GM12878 (cell line): ENCODE data around the gene PKP4. TPM values are rescaled to one million over a fixed set of nuclear protein-coding genes. Genes with fewer than 3 reads are reported as not detected.

Experiments used
- ATAC-seq: fragments of 200-7000 bp; cut with Tn5 transposase; 3 replicates; pipeline ENCODE4 v1.9.1; 2020; ENCODE audit warnings: mild to moderate bottlenecking, moderate library complexity
- BruUV-seq: library from RNA; stranded (reverse); fragments of 400-500 nt; replicated peaks from 2 replicates; lab custom pipeline; 2021; lab: Mats Ljungman, UMichigan
- CTCF ChIA-PET: fragments of 300-600 bp; sonication (Branson Sonifier 250); formaldehyde crosslinking; extraction: SDS; loops from one replicate; lab custom pipeline; 2021; ENCODE audit warnings: inconsistent platforms; lab: Yijun Ruan, JAX
- POLR2A ChIA-PET: fragments of 350-600 bp; formaldehyde crosslinking; extraction: SDS; loops from one replicate; lab custom pipeline; 2021; ENCODE audit warnings: inconsistent platforms; lab: Charles Lee
- RAD21 ChIA-PET: fragments of 300-600 bp; sonication (Branson Sonifier 250); formaldehyde crosslinking; loops from one replicate; lab custom pipeline; 2023; ENCODE audit warnings: antibody characterized with exemption; ENCODE audit not compliant: unreplicated experiment; lab: Charles Lee
- SMC1A ChIA-PET: fragments of 300-600 bp; sonication (Branson Sonifier 250); formaldehyde crosslinking; loops from one replicate; lab custom pipeline; 2023; ENCODE audit not compliant: unreplicated experiment, uncharacterized antibody; lab: Charles Lee
- DNase-seq: peaks from one replicate; pipeline ENCODE4 v3.0.0-alpha.2; 2011; ENCODE audit warnings: low read depth, low spot score
- FAIRE-seq: peaks from 3 replicates; lab custom pipeline; 2011; peaks lifted over from hg19 to GRCh38; lab: Jason Lieb, UNC
- H2AFZ ChIP-seq: 2 replicates; pipeline ENCODE4 v1.6.0; 2011; ENCODE audit warnings: low read depth, low read length, control low read depth; ENCODE audit not compliant: control insufficient read depth
- H3K27ac ChIP-seq: 2 replicates; pipeline ENCODE4 v1.5.1; 2011; ENCODE audit warnings: control low read depth; ENCODE audit not compliant: control insufficient read depth, insufficient read depth
- H3K27me3 ChIP-seq, 2 experiments: replicated peaks in 1 of 2; 2 replicates each; pipeline versions ENCODE4 v1.6.0 to v1.6.1; 2011; ENCODE audit warnings: low read length in 1 of 2; ENCODE audit not compliant: control insufficient read depth in 2 of 2, insufficient read depth in 2 of 2
- H3K36me3 ChIP-seq, 2 experiments: 2 replicates each; pipeline ENCODE4 v1.5.1; 2011; ENCODE audit warnings: low read length in 1 of 2; ENCODE audit not compliant: control insufficient read depth in 2 of 2, insufficient read depth in 2 of 2
- H3K4me1 ChIP-seq: 2 replicates; pipeline ENCODE4 v1.6.1; 2011; ENCODE audit warnings: mild to moderate bottlenecking, low read length, moderate library complexity, mixed read lengths; ENCODE audit not compliant: control insufficient read depth, insufficient read depth
- H3K4me2 ChIP-seq: 2 replicates; pipeline ENCODE4 v1.6.0; 2011; ENCODE audit warnings: control low read depth; ENCODE audit not compliant: control insufficient read depth, insufficient read depth
- H3K4me3 ChIP-seq: fragments of 200-600 bp; sonication (generic); 2 replicates; pipeline ENCODE4 v1.5.1; 2016
- H3K79me2 ChIP-seq: 2 replicates; pipeline ENCODE4 v1.6.0; 2011; ENCODE audit warnings: low read length; ENCODE audit not compliant: control insufficient read depth, insufficient read depth
- H3K9ac ChIP-seq: 2 replicates; pipeline ENCODE4 v1.8.0; 2011; ENCODE audit warnings: low read length, control low read depth, mixed read lengths; ENCODE audit not compliant: control insufficient read depth, insufficient read depth
- H3K9me3 ChIP-seq: replicated peaks from 3 replicates; pipeline ENCODE4 v1.5.1; 2011; ENCODE audit warnings: mild to moderate bottlenecking, low read length; ENCODE audit not compliant: control insufficient read depth, insufficient read depth
- H4K20me1 ChIP-seq: 2 replicates; pipeline ENCODE4 v1.6.0; 2011; ENCODE audit not compliant: control insufficient read depth, insufficient read depth
- BHLHE40 ChIP-seq, 2 experiments: fragments of 450-650 bp in 1 of 2; IDR thresholded peaks; 2 replicates each; pipeline ENCODE4 v1.6.1; 2011 to 2017; ENCODE audit warnings: low read depth in 2 of 2, borderline replicate concordance in 1 of 2, improper control_type of control experiment in 1 of 2, low read length in 1 of 2, mild to moderate bottlenecking in 1 of 2
- CBFB ChIP-seq: IDR thresholded peaks from 2 replicates; pipeline ENCODE4 v1.6.1; 2016; ENCODE audit warnings: antibody characterized with exemption, low read depth
- CEBPB ChIP-seq, 2 experiments: fragments of 150-350 bp in 1 of 2; IDR thresholded peaks; 2 replicates each; pipeline ENCODE4 v1.6.1; 2012 to 2014; ENCODE audit warnings: low read depth in 2 of 2, low read length in 2 of 2, borderline replicate concordance in 1 of 2, inconsistent platforms in 1 of 2
- EZH2 ChIP-seq: IDR thresholded peaks from 2 replicates; pipeline ENCODE4 v1.6.1; 2012; ENCODE audit warnings: low read depth, mild to moderate bottlenecking, control low read depth, inconsistent platforms, low read length, borderline replicate concordance; ENCODE audit not compliant: control insufficient read depth
- LARP7 ChIP-seq: fragments of 450-650 bp; IDR thresholded peaks from 2 replicates; pipeline ENCODE4 v1.6.1; 2017; ENCODE audit warnings: mild to moderate bottlenecking
- NBN ChIP-seq: fragments of 450-650 bp; IDR thresholded peaks from 2 replicates; pipeline ENCODE4 v1.6.1; 2016
- NFIC ChIP-seq: IDR thresholded peaks from 2 replicates; pipeline ENCODE4 v1.6.1; 2012; ENCODE audit warnings: low read depth, mild to moderate bottlenecking, inconsistent platforms, low read length, moderate library complexity
- RB1 ChIP-seq: fragments of 450-650 bp; formaldehyde crosslinking; IDR thresholded peaks from 2 replicates; pipeline ENCODE4 v1.6.1; 2017; ENCODE audit warnings: mild to moderate bottlenecking, borderline replicate concordance
- SRF ChIP-seq, 2 experiments: IDR thresholded peaks; 2 replicates each; pipeline ENCODE4 v1.6.1; 2011; ENCODE audit warnings: low read depth in 2 of 2, low read length in 2 of 2, mild to moderate bottlenecking in 1 of 2, moderate library complexity in 1 of 2
- YY1 ChIP-seq: IDR thresholded peaks from 2 replicates; pipeline ENCODE4 v1.6.1; 2011; ENCODE audit warnings: low read depth, mild to moderate bottlenecking, low read length
- WGBS: methylation state at CpG from one replicate; pipeline ENCODE4 v1.1.6; 2016; ENCODE audit warnings: low lambda C conversion rate; ENCODE audit not compliant: insufficient replicate concordance, insufficient coverage; ENCODE audit errors: missing lambda C conversion rate; 5-methylcytosine and 5-hydroxymethylcytosine counted together
- in situ Hi-C: fragments of 300-500 bp; cut with MboI; formaldehyde crosslinking; loops from 9 replicates; pipeline ENCODE4 v1.14.3; 2018; ENCODE audit warnings: mixed read lengths
- intact Hi-C: fragments of 100-400 bp; cut with micrococcal nuclease; formaldehyde crosslinking; loops from one replicate; pipeline ENCODE4 v1.14.2; 2022; ENCODE audit not compliant: unreplicated experiment
- polyA plus RNA-seq, 11 experiments: library from polyadenylated mRNA; depleted of rRNA in 4 of 11; unstranded in 6 of 11; stranded (reverse) in 5 of 11; fragments of >200 nt; fragmentation: Nextera tagmentation in 4 of 11; fragmentation: Illumina TruSeq in 1 of 11; extraction: Ambion mirVana in 4 of 11; extraction: Trizol in 1 of 11; gene quantifications; 1 replicate in 1 of 11; 2 replicates in 10 of 11; pipeline versions ENCODE4 v1.2.1 to v1.2.3, GENCODE V29; 2011 to 2016; ENCODE audit warnings: inconsistent platforms in 2 of 11, missing spikeins in 2 of 11, low read depth in 1 of 11
- total RNA-seq, 4 experiments: library from RNA; depleted of rRNA in 3 of 4; stranded (reverse); fragments of >200 nt in 3 of 4; fragmentation: Illumina TruSeq in 1 of 4; extraction: Trizol in 1 of 4; gene quantifications; 2 replicates each; pipeline versions ENCODE4 v1.2.1 to v1.2.3, GENCODE V29; 2013 to 2021
- TF ChIP-seq, protein P1 (sequence below): fragments of 450-650 bp; IDR thresholded peaks from 2 replicates; pipeline ENCODE4 v1.6.1; 2017; ENCODE audit warnings: borderline replicate concordance
- TF ChIP-seq, protein P2 (sequence below): fragments of 450-650 bp; IDR thresholded peaks from 2 replicates; pipeline ENCODE4 v1.6.1; 2017; ENCODE audit warnings: mild to moderate bottlenecking, moderate library complexity

Gene PKP4
- total and polyA plus RNA-seq, 10 of the 15 experiments (the other 5 are each of a cell fraction or from before 2014, with no cell fraction given) = 4.8 to 35.8 (median 17.7) TPM

DNA sequence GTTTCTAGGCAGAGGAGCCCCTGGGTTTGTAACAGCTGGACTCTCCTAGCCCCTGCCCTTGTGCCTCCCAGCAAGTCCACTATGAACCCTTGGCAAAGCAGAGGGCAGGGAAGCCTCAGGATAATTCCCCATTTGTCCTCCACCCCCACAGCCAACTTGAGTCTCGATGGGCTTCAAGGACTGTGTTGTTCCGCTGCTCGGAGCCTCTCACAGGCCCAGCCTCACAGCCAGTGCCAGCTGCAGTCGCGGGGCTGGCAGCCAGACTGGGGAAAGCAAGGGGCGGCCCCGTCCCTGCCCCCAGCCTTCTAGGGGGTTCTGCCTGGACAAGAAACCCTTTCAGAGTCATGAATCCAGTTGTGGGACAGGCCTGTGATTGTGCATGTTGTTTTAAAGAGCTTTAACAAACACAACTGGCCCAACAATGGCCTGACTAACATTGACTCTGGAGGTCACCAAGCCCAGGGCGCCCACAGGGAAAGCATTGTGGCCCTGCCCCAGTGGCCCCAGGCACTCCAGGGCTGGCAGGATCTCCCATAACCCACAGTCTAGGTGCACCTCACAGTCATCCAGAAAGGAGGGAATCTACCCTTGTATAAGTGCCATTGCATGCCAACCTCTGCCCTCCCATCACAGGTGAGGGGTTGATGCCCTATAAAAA is 266.6 kb downstream of the PKP4 start:
- H2AFZ ChIP-seq = no peak overlapping the region
- H3K36me3 ChIP-seq = no peaks in the 10 kb centered on the region
- ATAC-seq = no peak
- no peak overlapping the region for H3K4me2 ChIP-seq
- SMC1A ChIA-PET = no interaction called here
- no peaks in the 10 kb centered on the region for H3K79me2 ChIP-seq
- H3K9ac ChIP-seq = no peak overlapping the region
- no peaks in the 10 kb centered on the region for H4K20me1 ChIP-seq
- in situ Hi-C loops (no loop called here), intact Hi-C loops (no loop called here)
- no peaks in the 10 kb centered on the region for H3K27me3 ChIP-seq
- TF ChIP-seq RB1 (no peak), EZH2 (no peak), NFIC (no peak), NBN (no peak), SRF (IDR thresholded peaks at IDR 0.05; ENCODE audit: low read depth in 2 of 2, low read length in 2 of 2) (no peak), LARP7 (no peak), YY1 (no peak), CEBPB (IDR thresholded peaks at IDR 0.05; ENCODE audit: borderline replicate concordance in 1 of 2, low read depth in 2 of 2, low read length in 2 of 2) (no peak), CBFB (no peak), BHLHE40 (IDR thresholded peaks at IDR 0.05; ENCODE audit: borderline replicate concordance in 1 of 2, low read depth in 2 of 2, low read length in 1 of 2) (no peak)
- TF ChIP-seq, protein P1, sequence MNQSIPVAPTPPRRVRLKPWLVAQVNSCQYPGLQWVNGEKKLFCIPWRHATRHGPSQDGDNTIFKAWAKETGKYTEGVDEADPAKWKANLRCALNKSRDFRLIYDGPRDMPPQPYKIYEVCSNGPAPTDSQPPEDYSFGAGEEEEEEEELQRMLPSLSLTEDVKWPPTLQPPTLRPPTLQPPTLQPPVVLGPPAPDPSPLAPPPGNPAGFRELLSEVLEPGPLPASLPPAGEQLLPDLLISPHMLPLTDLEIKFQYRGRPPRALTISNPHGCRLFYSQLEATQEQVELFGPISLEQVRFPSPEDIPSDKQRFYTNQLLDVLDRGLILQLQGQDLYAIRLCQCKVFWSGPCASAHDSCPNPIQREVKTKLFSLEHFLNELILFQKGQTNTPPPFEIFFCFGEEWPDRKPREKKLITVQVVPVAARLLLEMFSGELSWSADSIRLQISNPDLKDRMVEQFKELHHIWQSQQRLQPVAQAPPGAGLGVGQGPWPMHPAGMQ = no peak
- TF ChIP-seq, protein P2, sequence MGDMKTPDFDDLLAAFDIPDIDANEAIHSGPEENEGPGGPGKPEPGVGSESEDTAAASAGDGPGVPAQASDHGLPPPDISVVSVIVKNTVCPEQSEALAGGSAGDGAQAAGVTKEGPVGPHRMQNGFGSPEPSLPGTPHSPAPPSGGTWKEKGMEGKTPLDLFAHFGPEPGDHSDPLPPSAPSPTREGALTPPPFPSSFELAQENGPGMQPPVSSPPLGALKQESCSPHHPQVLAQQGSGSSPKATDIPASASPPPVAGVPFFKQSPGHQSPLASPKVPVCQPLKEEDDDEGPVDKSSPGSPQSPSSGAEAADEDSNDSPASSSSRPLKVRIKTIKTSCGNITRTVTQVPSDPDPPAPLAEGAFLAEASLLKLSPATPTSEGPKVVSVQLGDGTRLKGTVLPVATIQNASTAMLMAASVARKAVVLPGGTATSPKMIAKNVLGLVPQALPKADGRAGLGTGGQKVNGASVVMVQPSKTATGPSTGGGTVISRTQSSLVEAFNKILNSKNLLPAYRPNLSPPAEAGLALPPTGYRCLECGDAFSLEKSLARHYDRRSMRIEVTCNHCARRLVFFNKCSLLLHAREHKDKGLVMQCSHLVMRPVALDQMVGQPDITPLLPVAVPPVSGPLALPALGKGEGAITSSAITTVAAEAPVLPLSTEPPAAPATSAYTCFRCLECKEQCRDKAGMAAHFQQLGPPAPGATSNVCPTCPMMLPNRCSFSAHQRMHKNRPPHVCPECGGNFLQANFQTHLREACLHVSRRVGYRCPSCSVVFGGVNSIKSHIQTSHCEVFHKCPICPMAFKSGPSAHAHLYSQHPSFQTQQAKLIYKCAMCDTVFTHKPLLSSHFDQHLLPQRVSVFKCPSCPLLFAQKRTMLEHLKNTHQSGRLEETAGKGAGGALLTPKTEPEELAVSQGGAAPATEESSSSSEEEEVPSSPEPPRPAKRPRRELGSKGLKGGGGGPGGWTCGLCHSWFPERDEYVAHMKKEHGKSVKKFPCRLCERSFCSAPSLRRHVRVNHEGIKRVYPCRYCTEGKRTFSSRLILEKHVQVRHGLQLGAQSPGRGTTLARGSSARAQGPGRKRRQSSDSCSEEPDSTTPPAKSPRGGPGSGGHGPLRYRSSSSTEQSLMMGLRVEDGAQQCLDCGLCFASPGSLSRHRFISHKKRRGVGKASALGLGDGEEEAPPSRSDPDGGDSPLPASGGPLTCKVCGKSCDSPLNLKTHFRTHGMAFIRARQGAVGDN = no peak
- TF ChIP-seq, all 136 proteins: peak for 0
- no peaks in the 10 kb centered on the region for H3K9me3 ChIP-seq
- H3K4me3 ChIP-seq = no peak overlapping the region
- ChIA-PET POLR2A (interaction anchor here (0.7 kb wide), 1 partner anchor 12 kb away, joined by 3 read pairs; no protein-coding TSS in a partner anchor), CTCF (interaction anchor here (1.4 to 1.9 kb wide), 3 partner anchors 10 to 12 kb away, joined by 4 read pairs; no protein-coding TSS in a partner anchor), RAD21 (no interaction called here)
- whole genome bisulfite sequencing = 33% methylated on average over 8 of the region's 8 CpGs
- FAIRE-seq = no peak
- BruUV-seq = no TSS peak
- no peak overlapping the region for H3K27ac ChIP-seq
- H3K4me1 ChIP-seq = no peaks in the 10 kb centered on the region
- no peak for DNase-seq
